GM08714 (cell line): ENCODE data around the gene NUDCD3.
"Not testable (repeated sequence)": the region's sequence is repeated elsewhere in the genome, so short reads cannot be mapped to it uniquely, and the experiment has no call there.

Source experiments
- H3K4me3 ChIP-seq: fragments of 200-500 bp; sonication (Bioruptor generic); 2 replicates; pipeline ENCODE4 v1.5.1; 2014; ENCODE audit warnings: mild to moderate bottlenecking, low read length, inconsistent platforms
- ZNF274 ChIP-seq: IDR thresholded peaks from 2 replicates; pipeline ENCODE4 v1.6.1; 2012; ENCODE audit warnings: mild to moderate bottlenecking, low read depth, low read length

The NUDCD3 gene

GRCh38 chr7:44530990-44531389, 40.5 kb upstream of the NUDCD3 start:
- TF ChIP-seq ZNF274, result no peak
- no peak overlapping the region for H3K4me3 ChIP-seq

DNA sequence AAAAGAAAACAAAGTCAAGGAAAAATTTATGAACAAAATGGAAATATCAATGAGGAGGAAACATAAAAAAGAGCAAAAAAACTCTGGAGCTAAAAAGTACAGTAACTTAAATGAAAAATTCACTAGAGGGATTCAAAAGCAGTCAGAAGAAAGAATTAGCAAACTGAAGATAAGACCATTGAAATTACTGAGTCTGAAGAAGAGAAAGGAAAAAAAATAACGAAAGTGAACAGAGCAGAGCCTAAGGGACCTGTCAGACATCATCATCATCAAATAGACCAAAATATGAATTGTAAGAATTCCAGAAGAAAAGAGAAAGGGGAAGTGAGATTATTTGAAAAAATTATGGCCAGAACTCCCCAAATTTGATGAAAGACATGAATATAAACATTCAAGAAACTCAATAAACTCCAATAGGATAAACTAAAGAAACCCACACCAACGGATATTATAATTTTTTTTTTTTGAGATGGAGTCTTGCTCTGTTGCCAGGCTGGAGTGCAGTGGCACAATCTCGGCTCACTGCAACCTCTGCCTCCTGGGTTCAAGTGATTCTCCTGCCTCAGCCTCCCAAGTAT, 34.4 kb upstream of the NUDCD3 start:
- H3K4me3 ChIP-seq, result no peak overlapping the region
- TF ChIP-seq ZNF274, result no peak

- TF ChIP-seq ZNF274, result no peak
- H3K4me3 ChIP-seq, result no peak overlapping the region
Measured at GRCh38 chr7:44522315-44522714, 31.9 kb upstream of the NUDCD3 start.

GRCh38 chr7:44521347-44522095, 31.1 kb upstream of the NUDCD3 start:
- TF ChIP-seq ZNF274, result no peak
- no peak overlapping the region for H3K4me3 ChIP-seq

DNA sequence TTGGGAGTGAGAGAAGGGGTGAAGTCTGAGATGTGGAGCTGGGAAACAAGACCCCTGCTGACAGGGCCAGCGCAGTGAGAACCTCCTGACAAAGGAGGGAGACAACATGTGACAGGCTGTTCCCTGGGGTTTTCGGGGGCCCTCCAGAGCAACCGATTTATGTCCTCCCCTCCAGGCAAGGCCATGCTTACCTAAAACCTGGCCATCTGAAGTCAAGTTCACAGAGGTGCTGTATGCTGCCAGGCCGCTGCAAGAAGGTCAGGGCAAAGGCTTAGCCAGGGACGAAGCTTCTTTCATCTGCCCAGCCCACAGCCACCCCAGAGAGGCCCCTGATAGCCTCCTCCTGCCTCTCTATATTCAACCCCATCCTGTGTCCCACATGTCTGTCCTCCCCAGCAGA, 30.1 kb upstream of the NUDCD3 start:
- TF ChIP-seq ZNF274, result no peak
- H3K4me3 ChIP-seq, result no peak overlapping the region

DNA sequence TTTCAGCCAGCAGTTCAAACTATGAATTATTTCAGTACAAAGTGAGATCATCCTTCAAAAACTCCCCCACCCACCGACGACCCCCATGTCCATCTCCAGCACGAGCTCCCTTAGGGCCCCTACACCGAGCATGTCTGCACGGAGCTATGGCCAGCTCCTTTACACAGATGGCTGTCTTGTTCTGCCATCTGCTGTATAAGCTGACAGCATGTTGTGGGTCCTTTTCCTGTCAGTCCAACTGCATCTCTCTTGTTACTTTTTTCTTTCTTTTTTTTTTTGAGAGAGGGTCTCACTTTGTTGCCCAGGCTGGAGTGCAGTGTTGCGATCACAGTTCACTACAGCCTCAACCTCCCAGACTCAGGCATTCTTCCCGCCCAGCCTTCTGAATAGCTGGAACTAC, 29.1 kb upstream of the NUDCD3 start:
- TF ChIP-seq ZNF274, result no peak
- no peak overlapping the region for H3K4me3 ChIP-seq

DNA sequence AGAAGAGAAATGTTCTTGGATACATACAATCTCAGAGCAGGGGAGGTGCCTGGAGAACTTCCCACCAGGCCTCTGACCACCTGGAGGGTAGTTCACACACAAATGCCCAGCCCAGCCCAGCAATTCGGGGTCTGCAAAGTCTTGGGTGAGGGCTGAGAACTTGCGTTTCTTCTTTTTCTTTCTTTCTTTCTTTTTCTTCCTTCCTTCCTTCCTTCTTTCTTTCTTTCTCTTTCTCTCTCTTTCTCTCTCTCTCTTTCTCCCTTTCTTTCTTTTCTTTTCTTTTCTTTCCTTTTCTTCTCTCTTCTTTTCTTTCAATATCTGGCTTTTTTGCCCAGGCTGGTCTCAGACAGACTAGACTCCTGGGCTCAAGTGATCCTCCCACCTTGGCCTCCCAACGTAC, 28.3 kb upstream of the NUDCD3 start:
- no peak overlapping the region for H3K4me3 ChIP-seq
- TF ChIP-seq ZNF274, result no peak

- TF ChIP-seq ZNF274, result no peak
Measured at GRCh38 chr7:44517175-44517574, 26.7 kb upstream of the NUDCD3 start.

DNA sequence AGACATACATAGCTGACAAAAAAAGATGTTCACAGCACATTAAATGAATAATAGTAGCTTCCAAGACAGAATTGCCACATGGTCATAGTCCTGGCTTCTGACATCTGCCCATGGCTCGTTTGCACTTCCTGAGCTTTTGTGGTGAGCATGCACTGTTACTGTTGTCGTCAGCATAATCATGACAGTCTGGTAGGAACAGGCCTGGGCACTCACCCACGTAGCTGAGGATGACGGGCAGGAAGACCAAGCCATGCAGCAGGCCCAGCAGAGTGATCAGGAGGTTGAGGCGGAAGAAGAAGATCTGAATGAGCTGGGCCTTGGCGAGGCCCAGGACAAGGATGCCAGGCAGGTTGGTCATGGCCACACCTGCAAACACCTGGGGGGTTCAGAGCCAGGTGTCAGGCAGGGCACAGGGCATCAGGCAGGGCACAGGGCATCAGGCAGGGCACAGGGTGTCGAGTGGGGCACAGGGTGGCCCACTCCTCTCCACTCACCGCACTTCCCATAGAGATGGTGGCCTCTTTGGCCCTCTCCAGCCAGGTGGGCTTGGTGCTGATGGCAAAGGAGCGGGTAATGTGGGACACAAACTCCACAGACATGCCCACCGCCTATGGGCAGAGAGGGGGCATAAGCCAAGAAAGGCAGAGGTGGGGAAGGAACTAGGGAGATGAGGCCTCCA, 25.3 kb upstream of the NUDCD3 start:
- no peak for TF ChIP-seq ZNF274
- H3K4me3 ChIP-seq, result no peak overlapping the region

More at GRCh38 chr7:44517175-44517574, 26.7 kb upstream of the NUDCD3 start:
- no peak overlapping the region for H3K4me3 ChIP-seq

DNA sequence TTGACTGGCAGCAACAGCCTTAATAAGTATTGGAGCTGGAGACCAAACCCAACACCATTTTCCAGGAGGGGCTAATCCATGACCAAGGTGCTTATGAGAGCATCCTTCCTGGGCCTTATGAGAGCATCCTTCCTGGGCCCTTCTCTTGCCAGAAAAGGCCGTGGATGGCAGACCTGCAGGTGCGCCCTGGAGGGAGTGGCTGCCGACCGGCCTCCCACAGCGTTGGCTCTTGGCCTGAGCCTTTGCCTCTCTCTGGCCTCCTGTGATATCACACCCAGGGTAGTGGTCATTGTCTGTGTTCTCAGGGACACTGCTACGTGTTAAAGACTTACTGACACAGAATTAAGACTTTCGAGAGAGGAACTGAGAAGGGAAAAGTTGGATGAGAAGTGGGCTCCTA, 22.3 kb upstream of the NUDCD3 start:
- no peak for TF ChIP-seq ZNF274
- H3K4me3 ChIP-seq, result no peak overlapping the region

DNA sequence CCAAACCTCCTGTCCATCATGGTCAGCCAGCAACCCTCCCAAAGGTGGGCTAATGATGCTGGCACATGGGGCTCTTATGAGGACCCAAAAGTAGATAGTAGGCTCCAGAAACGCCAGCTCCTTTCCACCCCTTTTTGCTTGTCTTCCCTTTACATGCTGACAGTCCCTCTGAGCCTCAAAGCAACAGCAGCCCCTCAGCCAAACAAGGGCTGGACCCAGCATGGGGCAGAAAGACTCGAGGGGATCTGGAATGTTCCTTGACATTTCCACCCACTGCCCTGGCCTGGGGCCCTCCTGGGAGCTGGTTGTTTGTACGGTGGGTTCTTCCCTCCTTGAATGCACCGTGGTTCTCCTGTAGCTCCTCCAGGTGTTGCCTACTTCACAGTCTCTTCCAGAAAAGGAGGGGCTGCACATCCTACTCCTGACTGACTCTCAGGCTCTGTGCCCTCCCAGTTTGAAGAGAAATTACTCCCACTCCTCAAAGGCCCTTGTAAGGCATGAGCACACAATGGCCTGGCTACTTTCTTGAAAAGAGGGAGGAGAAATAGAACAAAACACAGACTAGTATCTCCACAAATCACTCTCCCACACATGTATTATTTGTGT, 21.5 kb upstream of the NUDCD3 start:
- no peak for TF ChIP-seq ZNF274
- H3K4me3 ChIP-seq, result no peak overlapping the region

DNA sequence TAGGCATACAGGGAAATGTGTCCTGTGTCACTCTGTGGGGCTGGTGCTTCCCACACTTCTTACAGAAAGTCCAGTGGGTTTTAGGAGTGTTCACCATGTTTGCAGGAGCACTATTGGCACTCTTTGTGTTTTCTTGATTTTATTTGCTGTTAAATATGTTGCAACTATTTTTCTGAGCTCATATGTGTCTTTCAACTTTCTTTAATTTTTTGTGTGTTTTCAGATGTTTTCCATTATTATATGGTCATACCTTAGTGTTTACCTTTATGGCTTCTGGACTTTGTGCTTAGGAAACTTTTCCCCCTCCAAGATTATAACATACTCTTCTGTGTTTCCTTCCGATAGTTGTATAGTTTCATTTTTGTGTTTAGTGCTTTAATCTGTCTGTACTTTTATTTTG, 20.8 kb upstream of the NUDCD3 start:
- no peak for TF ChIP-seq ZNF274
- H3K4me3 ChIP-seq, result no peak overlapping the region

DNA sequence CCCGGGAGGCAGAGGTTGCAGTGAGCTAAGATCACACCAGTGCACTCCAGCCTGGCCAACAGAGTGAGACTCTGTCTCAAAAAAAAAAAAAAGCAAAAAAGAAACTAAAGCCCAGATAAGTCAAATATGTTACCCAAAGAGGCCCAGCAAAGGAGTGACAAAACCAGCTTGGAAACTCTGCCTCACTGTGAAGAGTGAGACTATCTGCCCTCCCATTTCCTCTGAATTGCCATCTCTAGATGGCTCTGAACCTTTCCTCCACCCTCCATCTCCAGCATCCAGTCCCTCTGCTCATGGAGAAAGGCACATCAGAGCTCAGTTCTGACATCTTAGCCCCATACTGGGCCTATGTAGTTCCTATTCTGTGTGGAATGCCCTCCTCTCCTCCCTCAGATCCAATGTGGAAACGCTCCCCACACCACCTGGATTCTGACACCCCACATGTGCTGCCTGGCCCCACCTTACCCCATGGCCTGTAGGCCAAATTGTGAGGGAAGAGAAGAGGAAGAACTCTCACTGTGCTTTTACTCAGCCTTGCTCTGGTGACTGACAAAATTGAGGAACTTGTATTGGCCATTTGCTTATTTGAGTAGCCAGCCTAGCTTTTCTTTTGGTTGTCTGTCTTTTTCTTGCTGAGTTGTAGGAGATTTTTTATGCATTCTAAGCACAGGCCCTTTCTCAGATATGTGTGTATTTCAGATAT, 18.0 kb upstream of the NUDCD3 start:
- no peak for TF ChIP-seq ZNF274
- no peak overlapping the region for H3K4me3 ChIP-seq

DNA sequence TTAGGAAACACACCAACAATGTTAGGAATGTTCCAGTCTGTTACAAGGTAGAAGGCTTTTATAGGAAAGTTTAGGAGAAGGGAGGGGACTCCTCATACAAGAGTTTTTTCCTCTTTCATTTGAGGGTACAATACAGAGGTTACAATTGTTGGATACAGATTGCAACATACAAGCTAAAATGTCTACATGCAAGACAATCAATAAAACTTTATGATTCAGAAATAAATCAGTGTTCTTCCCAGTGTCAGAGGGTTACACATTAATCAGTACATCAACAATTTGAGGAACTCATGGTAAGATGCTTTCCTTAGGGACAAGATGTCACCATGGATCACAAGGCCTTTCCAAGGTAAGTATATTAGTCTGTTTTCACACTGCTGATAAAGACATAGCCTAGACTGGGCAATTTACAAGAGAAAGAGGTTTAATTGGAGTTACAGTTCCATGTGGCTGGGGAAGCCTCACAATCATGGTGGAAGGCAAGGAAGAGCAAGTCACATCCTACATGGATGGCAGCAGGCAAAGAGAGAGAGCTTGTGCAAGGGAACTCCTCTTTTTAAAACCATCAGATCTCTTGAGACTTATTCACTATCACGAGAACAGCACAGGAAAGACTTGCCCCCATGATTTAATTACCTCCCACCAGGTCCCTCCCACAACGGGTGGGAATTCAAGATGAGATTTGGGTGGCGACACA, 16.3 kb upstream of the NUDCD3 start:
- H3K4me3 ChIP-seq, result not testable (repeated sequence)
